Vagina (tissue), 2 donors: ENCODE measurements around the gene FGGY.

ENCODE experiments used
- CTCF ChIP-seq, 3 experiments: fragments of 450-650 bp in 2 of 3; fragments of 200-600 bp in 1 of 3; sonication (generic) in 1 of 3; IDR thresholded peaks; one replicate each; pipeline ENCODE4 v1.5.1; 2017 to 2019; ENCODE audit warnings: antibody characterized with exemption in 3 of 3, mild to moderate bottlenecking in 2 of 3, moderate library complexity in 2 of 3
- POLR2A ChIP-seq, 2 donors: fragments of 450-650 bp; IDR thresholded peaks; one replicate each; pipeline ENCODE4 v1.6.1; 2017; ENCODE audit warnings: antibody characterized with exemption in 2 of 2, mild to moderate bottlenecking in 2 of 2, moderate library complexity in 2 of 2
- POLR2AphosphoS5 ChIP-seq, 2 donors: sonication (generic); formaldehyde crosslinking; IDR thresholded peaks; one replicate each; pipeline ENCODE4 v1.9.0; 2017; ENCODE audit warnings: antibody characterized with exemption in 2 of 2, mild to moderate bottlenecking in 2 of 2, low read depth in 1 of 2; ENCODE audit not compliant: insufficient read depth in 1 of 2

GRCh38 chr1:59545830-59546229 lies 248.9 kb downstream of the FGGY start:
- no peak for TF ChIP-seq CTCF (IDR thresholded peaks at IDR 0.05)
- TF ChIP-seq POLR2AphosphoS5 (IDR thresholded peaks at IDR 0.05; ENCODE audit: insufficient read depth in 1 of 2, low read depth in 1 of 2) = no peak
- TF ChIP-seq POLR2A (IDR thresholded peaks at IDR 0.05) = no peak
